ENCODE measurements around the gene DNM1.

Gene DNM1

GRCh38 chr9:128193469-128194096 is 9.6 kb upstream of the DNM1 start:
- DNase-seq (ENCODE audit: low read depth): no peak
- no peak overlapping the region for H3K4me3 ChIP-seq (ENCODE audit: control insufficient read depth, low read depth, low read length)
- no peak for TF ChIP-seq CTCF (conservative IDR thresholded peaks at IDR 0.05; ENCODE audit: control insufficient read depth, insufficient read depth, low read depth, low read length)

GRCh38 chr9:128201441-128202369 is 1.5 kb upstream of the DNM1 start:
- TF ChIP-seq CTCF (conservative IDR thresholded peaks at IDR 0.05; ENCODE audit: control insufficient read depth, insufficient read depth, low read depth, low read length): no peak
- no peak overlapping the region for H3K4me3 ChIP-seq (ENCODE audit: control insufficient read depth, low read depth, low read length)
- peak; percentile 77 for DNase-seq (ENCODE audit: low read depth)

GRCh38 chr9:128202648-128203023 is 543 bp upstream of the DNM1 start:
- no peak overlapping the region for H3K4me3 ChIP-seq (ENCODE audit: control insufficient read depth, low read depth, low read length)
- no peak for TF ChIP-seq CTCF (conservative IDR thresholded peaks at IDR 0.05; ENCODE audit: control insufficient read depth, insufficient read depth, low read depth, low read length)
- DNase-seq (ENCODE audit: low read depth): no peak

- TF ChIP-seq CTCF (conservative IDR thresholded peaks at IDR 0.05; ENCODE audit: control insufficient read depth, insufficient read depth, low read depth, low read length): no peak
- H3K4me3 ChIP-seq (ENCODE audit: control insufficient read depth, low read depth, low read length): peak overlapping the region; percentile 59
- no peak for DNase-seq (ENCODE audit: low read depth)
Observed at GRCh38 chr9:128203707-128204551, 750 bp downstream of the DNM1 start.

- no peak for DNase-seq (ENCODE audit: low read depth)
- TF ChIP-seq CTCF (conservative IDR thresholded peaks at IDR 0.05; ENCODE audit: control insufficient read depth, insufficient read depth, low read depth, low read length): no peak
- H3K4me3 ChIP-seq (ENCODE audit: control insufficient read depth, low read depth, low read length): no peak overlapping the region
Observed at GRCh38 chr9:128204858-128205257, 1.7 kb downstream of the DNM1 start.

GRCh38 chr9:128205296-128205944 is 2.2 kb downstream of the DNM1 start:
- H3K4me3 ChIP-seq (ENCODE audit: control insufficient read depth, low read depth, low read length): no peak overlapping the region
- DNase-seq (ENCODE audit: low read depth): no peak
- TF ChIP-seq CTCF (conservative IDR thresholded peaks at IDR 0.05; ENCODE audit: control insufficient read depth, insufficient read depth, low read depth, low read length): no peak
